ENCODE results near the gene HAO1.

- no peak for TF ChIP-seq EZH2 (IDR thresholded peaks at IDR 0.05; ENCODE audit: borderline replicate concordance)
- TF ChIP-seq CTCF (IDR thresholded peaks at IDR 0.05; ENCODE audit: poor library complexity): no peak
These were observed 41.1 kb upstream of the HAO1 start for GRCh38 chr20:7981374-7981773.
